ENCODE results near the gene RGPD6. TPM values are rescaled to one million over a fixed set of nuclear protein-coding genes. Genes with fewer than 3 reads are reported as not detected.
A peak's percentile ranks its signal among the peaks of the same experiment; 100 is the strongest.
"Not testable (repeated sequence)": the region's sequence is repeated elsewhere in the genome, so short reads cannot be mapped to it uniquely, and the experiment has no call there.

RGPD6 gene
- 12.7 and 30.9 TPM in 2 replicates for total RNA-seq (2014; rRNA removed; shearing (Covaris generic))

DNA sequence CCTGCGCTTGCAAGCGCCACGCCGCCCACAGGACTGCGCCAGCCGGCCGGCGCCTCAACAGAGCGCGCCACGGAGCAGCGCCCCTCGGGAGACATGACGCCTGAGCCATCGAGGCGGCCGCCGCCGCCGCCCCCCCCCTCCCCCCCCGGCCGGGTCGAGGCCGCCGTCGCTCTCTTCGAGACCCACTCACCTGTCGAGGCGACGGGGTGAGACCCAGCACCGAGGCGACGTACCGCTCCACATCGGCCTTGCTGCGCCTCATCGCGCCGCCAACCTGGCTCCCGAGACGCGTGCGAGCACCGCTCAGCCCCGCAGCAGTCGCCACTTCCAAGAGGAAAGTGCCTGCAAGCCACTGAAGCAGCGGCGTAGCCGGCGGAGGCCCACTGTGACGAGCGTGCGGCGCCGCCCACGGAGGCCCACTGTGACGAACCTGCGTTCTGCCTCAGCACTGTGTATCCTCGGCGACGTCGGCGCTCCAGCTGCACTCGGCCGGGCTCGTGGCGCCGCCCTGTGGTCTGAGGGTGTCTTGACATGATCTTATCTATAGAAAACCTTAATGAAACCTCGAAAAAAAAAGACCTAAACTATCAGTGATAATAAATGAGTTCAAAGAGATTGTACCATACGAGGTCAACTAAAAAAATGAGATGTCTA lies at the start of gene RGPD6:
Gene RGPD6, minus strand, starts transcription at position 460 of the 654 bp plus-strand sequence. Its CDS starts 198 bp downstream, at position 262.
- not testable (repeated sequence) for H3K27ac ChIP-seq; H3K36me3 ChIP-seq; H3K9me3 ChIP-seq (replicated peaks); H3K27me3 ChIP-seq (replicated peaks); H3K4me1 ChIP-seq (replicated peaks); DNase-seq (ENCODE audit: low read depth in 1 of 2, low spot score in 2 of 2); H3K4me3 ChIP-seq

DNA sequence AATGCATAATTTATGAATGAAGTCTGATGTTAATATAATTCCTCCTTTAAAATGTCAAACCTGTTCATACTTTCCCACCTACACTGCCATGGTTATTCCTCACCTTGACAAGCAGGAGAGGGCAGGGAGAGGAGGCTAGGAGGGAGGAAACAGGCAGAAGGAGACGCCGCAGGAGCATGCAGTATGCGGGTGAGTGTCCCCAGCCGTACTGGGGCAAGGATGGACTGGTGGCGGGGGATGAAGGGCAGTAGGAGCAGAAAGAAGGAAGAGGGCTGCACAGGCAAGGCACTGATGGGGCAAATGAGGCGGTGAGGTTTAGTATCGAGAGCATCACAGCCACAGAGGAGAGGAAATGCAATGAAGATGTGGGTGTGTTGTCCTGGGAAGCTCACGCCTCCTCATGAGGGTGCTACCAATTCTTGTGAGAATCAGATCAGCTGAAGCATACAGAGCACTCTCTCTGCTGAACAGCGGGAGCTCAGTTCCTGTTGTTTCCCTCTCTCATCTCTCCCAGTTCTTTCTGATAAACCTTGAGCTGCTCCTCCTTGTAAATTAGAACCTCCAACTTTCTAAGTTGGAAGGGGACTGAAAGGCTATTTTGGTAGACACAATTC lies 42.4 kb upstream of the RGPD6 start:
- H3K27me3 ChIP-seq (replicated peaks); H3K36me3 ChIP-seq; H3K4me3 ChIP-seq; H3K27ac ChIP-seq; DNase-seq (ENCODE audit: low read depth in 1 of 2, low spot score in 2 of 2); H3K9me3 ChIP-seq (replicated peaks); H3K4me1 ChIP-seq (replicated peaks): not testable (repeated sequence)

DNA sequence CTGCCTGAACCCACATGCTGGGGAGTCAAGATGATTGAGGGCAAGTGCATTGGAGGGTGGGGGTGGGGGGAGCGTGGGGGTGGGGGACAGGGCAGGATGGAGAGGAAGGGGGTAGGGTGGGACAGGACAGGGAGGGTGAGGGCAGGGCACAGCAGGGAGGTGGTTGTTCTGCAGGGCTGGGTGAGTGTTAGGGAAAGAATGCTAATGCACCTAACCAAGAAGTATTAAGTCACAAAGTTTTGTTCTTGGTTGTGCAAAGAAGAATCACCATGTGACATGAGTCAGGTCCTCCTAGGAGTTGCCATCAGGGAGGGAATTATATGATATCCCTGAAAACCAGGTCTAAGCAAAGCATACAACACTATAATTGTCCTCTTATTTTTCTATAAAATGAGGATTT lies 36.9 kb upstream of the RGPD6 start:
- not testable (repeated sequence) for H3K9me3 ChIP-seq (replicated peaks); H3K4me1 ChIP-seq (replicated peaks); H3K4me3 ChIP-seq; H3K27me3 ChIP-seq (replicated peaks); H3K27ac ChIP-seq; H3K36me3 ChIP-seq; DNase-seq (ENCODE audit: low read depth in 1 of 2, low spot score in 2 of 2)

DNA sequence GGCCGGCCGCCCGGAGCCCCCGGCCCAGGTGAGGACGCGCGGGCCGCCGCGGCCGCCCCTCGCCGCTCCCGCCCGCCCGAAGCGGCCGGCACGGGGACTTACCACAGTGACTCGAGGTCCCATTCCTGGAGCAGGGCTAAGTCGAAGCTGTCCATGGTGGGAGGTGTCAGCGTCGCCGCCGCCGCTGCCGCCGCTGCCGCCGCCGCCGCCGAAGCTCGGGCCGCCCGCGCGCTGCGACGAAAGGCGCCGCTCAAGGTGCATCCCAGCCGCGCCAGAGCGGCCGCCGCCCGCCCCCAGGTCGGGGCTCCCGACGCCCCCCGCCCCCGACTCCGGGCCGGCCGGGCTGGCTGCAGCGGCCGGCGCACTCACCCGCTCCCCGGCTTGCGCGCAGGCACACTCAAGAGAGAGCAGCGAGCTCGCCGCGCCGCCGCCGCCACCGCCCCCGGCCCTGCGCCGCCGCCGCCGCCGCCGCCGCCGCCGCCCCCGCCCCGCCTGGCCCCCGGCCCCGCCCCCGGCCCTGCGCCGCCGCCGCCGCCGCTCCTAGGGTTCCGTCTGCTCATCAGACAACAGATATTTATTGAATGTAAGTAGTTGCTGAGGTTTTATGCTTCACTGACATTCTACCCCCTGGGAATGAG lies 33.7 kb upstream of the RGPD6 start:
- not testable (repeated sequence) for H3K4me1 ChIP-seq (replicated peaks); H3K4me3 ChIP-seq; H3K9me3 ChIP-seq (replicated peaks); H3K27ac ChIP-seq; DNase-seq (ENCODE audit: low read depth in 1 of 2, low spot score in 2 of 2); H3K36me3 ChIP-seq; H3K27me3 ChIP-seq (replicated peaks)

DNA sequence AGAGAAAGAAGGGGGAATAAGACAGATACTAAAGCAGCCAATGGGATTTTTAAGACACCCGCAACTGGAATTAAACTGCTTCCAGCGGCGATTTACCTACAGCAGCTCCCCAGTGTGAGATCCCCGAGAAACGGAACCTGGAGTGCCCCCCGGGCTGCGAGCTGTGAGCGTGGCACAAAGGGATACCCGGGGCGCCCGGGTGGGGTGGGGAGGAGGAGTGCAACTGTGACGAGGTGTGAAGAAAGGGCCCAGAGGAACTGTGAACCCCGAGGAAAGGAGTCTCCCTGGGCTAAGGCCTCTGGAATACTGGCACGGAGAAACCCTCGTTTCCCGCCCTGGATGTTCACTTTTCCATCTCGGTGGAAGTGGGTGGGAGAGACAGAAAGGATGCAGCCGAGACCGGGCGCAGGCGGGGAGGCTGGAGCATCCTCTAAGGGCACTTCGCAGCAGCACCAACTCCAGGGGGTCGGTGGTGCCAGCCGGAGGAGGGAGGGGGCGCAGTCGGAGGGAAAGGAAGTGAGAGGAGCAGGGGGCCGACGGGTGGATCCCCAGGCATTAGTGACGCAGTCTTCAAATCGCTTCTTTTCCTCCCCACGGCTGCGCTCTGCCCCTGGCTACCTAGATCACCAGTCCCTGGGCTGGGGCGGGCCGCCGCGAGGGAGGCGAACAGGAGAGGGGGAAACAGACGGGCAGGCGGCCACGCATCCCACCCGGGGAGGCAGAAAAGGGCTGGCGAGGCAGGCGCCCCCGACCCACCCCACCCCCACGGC lies 33.0 kb upstream of the RGPD6 start:
- not testable (repeated sequence) for H3K27me3 ChIP-seq (replicated peaks)

GRCh38 chr2:110608788-110609502 lies 31.9 kb upstream of the RGPD6 start:
- H3K4me3 ChIP-seq; H3K4me1 ChIP-seq (replicated peaks); H3K27ac ChIP-seq; H3K27me3 ChIP-seq (replicated peaks); H3K9me3 ChIP-seq (replicated peaks); DNase-seq (ENCODE audit: low read depth in 1 of 2, low spot score in 2 of 2); H3K36me3 ChIP-seq: not testable (repeated sequence)

More for the DNA sequence above, 33.0 kb upstream of the RGPD6 start:
- not testable (repeated sequence) for H3K27ac ChIP-seq; H3K36me3 ChIP-seq; H3K4me1 ChIP-seq (replicated peaks); DNase-seq (ENCODE audit: low read depth in 1 of 2, low spot score in 2 of 2); H3K9me3 ChIP-seq (replicated peaks); H3K4me3 ChIP-seq

DNA sequence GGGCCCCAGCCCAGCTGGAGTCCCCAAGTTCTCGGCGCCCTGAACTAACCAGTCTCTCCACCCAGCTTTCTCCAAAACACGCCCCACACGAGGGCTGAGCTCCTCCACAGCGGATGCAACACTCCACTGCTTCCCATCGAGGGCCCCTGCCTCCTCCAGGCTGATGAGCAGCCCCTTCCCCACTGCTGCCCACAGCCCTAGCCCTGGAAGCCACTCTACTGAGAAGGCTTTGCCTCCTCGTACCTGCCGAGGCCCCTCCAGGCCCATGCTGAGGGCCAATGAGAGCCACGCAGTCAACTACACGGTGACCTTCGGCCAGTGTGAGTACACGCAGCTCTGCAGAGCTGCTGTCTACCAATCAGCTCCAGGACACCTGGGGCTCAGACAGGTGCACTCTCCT lies 28.0 kb upstream of the RGPD6 start:
- not testable (repeated sequence) for H3K4me3 ChIP-seq; H3K27ac ChIP-seq; H3K36me3 ChIP-seq; H3K27me3 ChIP-seq (replicated peaks); H3K9me3 ChIP-seq (replicated peaks); H3K4me1 ChIP-seq (replicated peaks)
- DNase-seq (ENCODE audit: low read depth in 1 of 2, low spot score in 2 of 2): peak in 1 of 2 experiments; percentile 29

- not testable (repeated sequence) for H3K4me3 ChIP-seq; H3K27ac ChIP-seq; H3K4me1 ChIP-seq (replicated peaks); DNase-seq (ENCODE audit: low read depth in 1 of 2, low spot score in 2 of 2); H3K36me3 ChIP-seq; H3K27me3 ChIP-seq (replicated peaks); H3K9me3 ChIP-seq (replicated peaks)
These were observed 27.0 kb upstream of the RGPD6 start for GRCh38 chr2:110603917-110604591.

DNA sequence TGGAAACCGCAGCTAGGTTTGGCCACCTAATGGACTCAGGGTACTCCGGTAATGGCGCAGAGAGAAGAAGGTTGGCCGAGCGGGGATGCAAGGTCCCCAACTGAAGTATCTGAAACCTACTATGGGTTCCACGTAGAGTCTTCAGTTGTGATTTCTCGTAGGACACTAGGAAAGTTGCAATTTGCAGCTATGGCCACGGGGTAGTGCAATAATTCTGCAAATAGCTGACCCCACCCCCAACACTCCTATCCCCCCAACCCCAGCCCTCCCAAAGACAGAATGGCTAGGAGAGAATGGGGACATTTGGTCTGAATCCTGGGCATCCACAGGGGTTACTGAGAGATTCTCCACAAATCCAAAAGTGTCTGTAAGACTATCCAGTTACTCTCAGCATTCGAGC lies 25.1 kb upstream of the RGPD6 start:
- not testable (repeated sequence) for H3K4me1 ChIP-seq (replicated peaks); H3K36me3 ChIP-seq; DNase-seq (ENCODE audit: low read depth in 1 of 2, low spot score in 2 of 2); H3K9me3 ChIP-seq (replicated peaks); H3K4me3 ChIP-seq; H3K27me3 ChIP-seq (replicated peaks); H3K27ac ChIP-seq

- not testable (repeated sequence) for H3K4me1 ChIP-seq (replicated peaks); H3K27me3 ChIP-seq (replicated peaks); H3K4me3 ChIP-seq; H3K36me3 ChIP-seq; DNase-seq (ENCODE audit: low read depth in 1 of 2, low spot score in 2 of 2); H3K27ac ChIP-seq; H3K9me3 ChIP-seq (replicated peaks)
These were observed 15.0 kb upstream of the RGPD6 start for GRCh38 chr2:110591973-110592372.

DNA sequence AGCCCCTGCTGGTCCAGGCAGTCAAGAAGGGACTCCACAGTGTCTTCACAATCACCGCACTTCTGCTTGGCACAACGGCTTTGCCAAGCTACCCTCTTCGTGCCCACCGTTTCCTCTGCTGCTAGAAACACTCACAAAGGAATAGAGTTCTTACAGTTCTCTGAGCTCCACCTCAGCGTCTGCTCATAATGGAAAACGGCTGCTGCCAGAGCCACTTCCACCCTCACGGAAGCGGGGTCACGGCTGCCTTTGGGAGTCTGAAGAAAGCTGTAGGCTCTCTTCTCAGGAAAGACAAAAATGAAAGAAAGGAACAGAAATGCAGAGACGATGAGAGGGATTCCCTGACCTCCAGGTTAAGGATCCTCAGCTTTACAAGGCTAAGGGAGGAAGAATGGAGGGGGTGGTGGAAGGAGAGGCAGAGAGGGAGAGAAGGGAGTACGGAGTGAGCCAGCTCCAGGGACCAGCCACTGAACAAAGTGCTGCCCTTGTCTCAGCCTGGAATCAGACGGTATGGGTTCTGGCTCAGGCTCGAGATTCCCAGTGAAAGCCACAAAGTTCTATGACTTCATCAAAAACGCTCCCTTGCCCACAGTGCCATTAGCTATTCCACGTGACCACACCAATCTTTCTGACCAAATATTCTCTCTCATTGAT lies 12.8 kb upstream of the RGPD6 start:
- not testable (repeated sequence) for H3K4me1 ChIP-seq (replicated peaks); H3K27me3 ChIP-seq (replicated peaks); H3K27ac ChIP-seq; H3K36me3 ChIP-seq; DNase-seq (ENCODE audit: low read depth in 1 of 2, low spot score in 2 of 2); H3K4me3 ChIP-seq; H3K9me3 ChIP-seq (replicated peaks)

GRCh38 chr2:110588520-110588919 lies 11.5 kb upstream of the RGPD6 start:
- H3K27me3 ChIP-seq (replicated peaks); H3K36me3 ChIP-seq; H3K4me3 ChIP-seq; H3K4me1 ChIP-seq (replicated peaks); H3K9me3 ChIP-seq (replicated peaks); DNase-seq (ENCODE audit: low read depth in 1 of 2, low spot score in 2 of 2); H3K27ac ChIP-seq: not testable (repeated sequence)
